GM23338 (cell line): ENCODE measurements around the gene FLYWCH1.

Experiments
- CREB1 ChIP-seq: fragments of 250-450 bp; sonication (Bioruptor Pico); IDR thresholded peaks from 2 replicates; pipeline ENCODE4 v1.5.0; 2020; ENCODE audit warnings: low read depth, mild to moderate bottlenecking, moderate library complexity
- EZH2 ChIP-seq: fragments of 200-600 bp; sonication (generic); IDR thresholded peaks from one replicate; pipeline ENCODE4 v1.8.0; 2017; ENCODE audit warnings: antibody characterized with exemption, mild to moderate bottlenecking, low read depth; ENCODE audit not compliant: unreplicated experiment
- EZH2phosphoT487 ChIP-seq: fragments of 200-600 bp; sonication (generic); IDR thresholded peaks from one replicate; pipeline ENCODE4 v1.8.1; 2018; ENCODE audit warnings: antibody characterized with exemption; ENCODE audit not compliant: unreplicated experiment
- JUNB ChIP-seq: IDR thresholded peaks from one replicate; pipeline ENCODE4 v1.6.1; 2016; ENCODE audit warnings: antibody characterized with exemption; ENCODE audit not compliant: unreplicated experiment
- NANOG ChIP-seq: IDR thresholded peaks from 2 replicates; pipeline ENCODE4 v1.6.1; 2016; ENCODE audit warnings: antibody characterized with exemption, borderline replicate concordance
- POLR2AphosphoS5 ChIP-seq: IDR thresholded peaks from 2 replicates; pipeline ENCODE4 v1.6.1; 2016; ENCODE audit warnings: antibody characterized with exemption, low read depth
- STAT1 ChIP-seq: IDR thresholded peaks from one replicate; pipeline ENCODE4 v1.6.1; 2016; ENCODE audit warnings: antibody characterized with exemption; ENCODE audit not compliant: unreplicated experiment
- ZNF114 ChIP-seq: fragments of 250-450 bp; sonication (Bioruptor Pico); IDR thresholded peaks from 2 replicates; pipeline ENCODE4 v1.5.0; 2020; ENCODE audit warnings: mild to moderate bottlenecking, moderate library complexity
- ZNF331 ChIP-seq: fragments of 250-450 bp; sonication (Bioruptor Pico); IDR thresholded peaks from 2 replicates; pipeline ENCODE4 v1.5.0; 2020; ENCODE audit warnings: low read depth, mild to moderate bottlenecking, moderate library complexity
- TF ChIP-seq, protein P1 (sequence below), 2 experiments: fragments of 200-600 bp in 1 of 2; sonication (generic) in 1 of 2; conservative IDR thresholded peaks; 2 replicates each; pipeline versions ENCODE4 v1.5.1 to v1.6.1; 2016 to 2017; ENCODE audit warnings: antibody characterized with exemption in 2 of 2, low read depth in 2 of 2, mild to moderate bottlenecking in 2 of 2, moderate library complexity in 1 of 2
- TF ChIP-seq, protein P2 (sequence below): IDR thresholded peaks from one replicate; pipeline ENCODE4 v1.6.1; 2018; ENCODE audit warnings: antibody characterized with exemption; ENCODE audit not compliant: unreplicated experiment
- TF ChIP-seq, protein P3 (sequence below): IDR thresholded peaks from 2 replicates; pipeline ENCODE4 v1.6.1; 2016; ENCODE audit warnings: antibody characterized with exemption
- TF ChIP-seq, protein P4 (sequence below): fragments of 250-450 bp; sonication (Bioruptor Pico); IDR thresholded peaks from 2 replicates; pipeline ENCODE4 v1.5.0; 2020; ENCODE audit warnings: mild to moderate bottlenecking, moderate library complexity

DNA sequence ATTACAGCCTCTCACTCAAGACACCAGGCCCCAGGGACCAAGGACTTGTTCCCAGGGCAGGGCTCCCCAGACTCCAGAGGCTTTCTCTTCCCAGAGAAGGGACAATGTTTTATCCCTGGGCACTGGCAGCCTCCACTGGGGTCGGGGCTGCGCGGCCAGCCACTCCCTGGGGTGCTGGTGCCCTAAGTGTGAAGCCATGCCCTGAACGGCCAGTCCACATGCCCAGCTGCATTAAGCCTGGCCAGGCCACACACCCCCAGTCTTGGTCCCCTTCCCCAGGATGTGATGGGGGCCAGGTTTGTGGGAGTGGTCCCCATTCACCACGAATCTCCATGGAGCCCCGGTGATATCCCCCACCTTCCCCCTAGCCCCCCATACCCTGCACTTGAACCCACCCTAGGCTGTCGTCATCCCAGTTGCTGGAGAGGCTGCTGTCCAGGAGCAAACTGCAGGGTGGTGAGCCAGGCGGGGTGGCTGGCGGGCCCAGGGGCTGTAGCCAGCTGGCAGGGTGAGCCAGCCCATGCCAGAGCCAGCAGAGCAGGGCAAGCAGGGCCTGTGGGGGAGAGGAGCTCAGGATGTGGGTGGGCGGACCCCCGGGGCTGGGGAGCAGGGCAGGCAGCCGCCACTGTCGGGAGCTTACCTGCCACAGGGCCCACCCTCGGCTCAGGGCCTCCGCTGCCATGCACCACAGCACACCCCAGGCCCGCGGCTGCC lies 62.0 kb downstream of the FLYWCH1 start:
- TF ChIP-seq JUNB (no peak), NANOG (no peak), EZH2 (no peak), EZH2phosphoT487 (no peak), CREB1 (CRISPR knock-in tag) (no peak), POLR2AphosphoS5 (no peak), ZNF114 (no peak), STAT1 (no peak), ZNF331 (CRISPR knock-in tag) (no peak)
- TF ChIP-seq, protein P1, sequence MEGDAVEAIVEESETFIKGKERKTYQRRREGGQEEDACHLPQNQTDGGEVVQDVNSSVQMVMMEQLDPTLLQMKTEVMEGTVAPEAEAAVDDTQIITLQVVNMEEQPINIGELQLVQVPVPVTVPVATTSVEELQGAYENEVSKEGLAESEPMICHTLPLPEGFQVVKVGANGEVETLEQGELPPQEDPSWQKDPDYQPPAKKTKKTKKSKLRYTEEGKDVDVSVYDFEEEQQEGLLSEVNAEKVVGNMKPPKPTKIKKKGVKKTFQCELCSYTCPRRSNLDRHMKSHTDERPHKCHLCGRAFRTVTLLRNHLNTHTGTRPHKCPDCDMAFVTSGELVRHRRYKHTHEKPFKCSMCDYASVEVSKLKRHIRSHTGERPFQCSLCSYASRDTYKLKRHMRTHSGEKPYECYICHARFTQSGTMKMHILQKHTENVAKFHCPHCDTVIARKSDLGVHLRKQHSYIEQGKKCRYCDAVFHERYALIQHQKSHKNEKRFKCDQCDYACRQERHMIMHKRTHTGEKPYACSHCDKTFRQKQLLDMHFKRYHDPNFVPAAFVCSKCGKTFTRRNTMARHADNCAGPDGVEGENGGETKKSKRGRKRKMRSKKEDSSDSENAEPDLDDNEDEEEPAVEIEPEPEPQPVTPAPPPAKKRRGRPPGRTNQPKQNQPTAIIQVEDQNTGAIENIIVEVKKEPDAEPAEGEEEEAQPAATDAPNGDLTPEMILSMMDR (conservative IDR thresholded peaks at IDR 0.05; ENCODE audit: low read depth in 2 of 2) = no peak
- TF ChIP-seq, protein P2, sequence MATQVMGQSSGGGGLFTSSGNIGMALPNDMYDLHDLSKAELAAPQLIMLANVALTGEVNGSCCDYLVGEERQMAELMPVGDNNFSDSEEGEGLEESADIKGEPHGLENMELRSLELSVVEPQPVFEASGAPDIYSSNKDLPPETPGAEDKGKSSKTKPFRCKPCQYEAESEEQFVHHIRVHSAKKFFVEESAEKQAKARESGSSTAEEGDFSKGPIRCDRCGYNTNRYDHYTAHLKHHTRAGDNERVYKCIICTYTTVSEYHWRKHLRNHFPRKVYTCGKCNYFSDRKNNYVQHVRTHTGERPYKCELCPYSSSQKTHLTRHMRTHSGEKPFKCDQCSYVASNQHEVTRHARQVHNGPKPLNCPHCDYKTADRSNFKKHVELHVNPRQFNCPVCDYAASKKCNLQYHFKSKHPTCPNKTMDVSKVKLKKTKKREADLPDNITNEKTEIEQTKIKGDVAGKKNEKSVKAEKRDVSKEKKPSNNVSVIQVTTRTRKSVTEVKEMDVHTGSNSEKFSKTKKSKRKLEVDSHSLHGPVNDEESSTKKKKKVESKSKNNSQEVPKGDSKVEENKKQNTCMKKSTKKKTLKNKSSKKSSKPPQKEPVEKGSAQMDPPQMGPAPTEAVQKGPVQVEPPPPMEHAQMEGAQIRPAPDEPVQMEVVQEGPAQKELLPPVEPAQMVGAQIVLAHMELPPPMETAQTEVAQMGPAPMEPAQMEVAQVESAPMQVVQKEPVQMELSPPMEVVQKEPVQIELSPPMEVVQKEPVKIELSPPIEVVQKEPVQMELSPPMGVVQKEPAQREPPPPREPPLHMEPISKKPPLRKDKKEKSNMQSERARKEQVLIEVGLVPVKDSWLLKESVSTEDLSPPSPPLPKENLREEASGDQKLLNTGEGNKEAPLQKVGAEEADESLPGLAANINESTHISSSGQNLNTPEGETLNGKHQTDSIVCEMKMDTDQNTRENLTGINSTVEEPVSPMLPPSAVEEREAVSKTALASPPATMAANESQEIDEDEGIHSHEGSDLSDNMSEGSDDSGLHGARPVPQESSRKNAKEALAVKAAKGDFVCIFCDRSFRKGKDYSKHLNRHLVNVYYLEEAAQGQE = no peak
- TF ChIP-seq, protein P3, sequence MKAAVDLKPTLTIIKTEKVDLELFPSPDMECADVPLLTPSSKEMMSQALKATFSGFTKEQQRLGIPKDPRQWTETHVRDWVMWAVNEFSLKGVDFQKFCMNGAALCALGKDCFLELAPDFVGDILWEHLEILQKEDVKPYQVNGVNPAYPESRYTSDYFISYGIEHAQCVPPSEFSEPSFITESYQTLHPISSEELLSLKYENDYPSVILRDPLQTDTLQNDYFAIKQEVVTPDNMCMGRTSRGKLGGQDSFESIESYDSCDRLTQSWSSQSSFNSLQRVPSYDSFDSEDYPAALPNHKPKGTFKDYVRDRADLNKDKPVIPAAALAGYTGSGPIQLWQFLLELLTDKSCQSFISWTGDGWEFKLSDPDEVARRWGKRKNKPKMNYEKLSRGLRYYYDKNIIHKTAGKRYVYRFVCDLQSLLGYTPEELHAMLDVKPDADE = no peak
- TF ChIP-seq, protein P4, sequence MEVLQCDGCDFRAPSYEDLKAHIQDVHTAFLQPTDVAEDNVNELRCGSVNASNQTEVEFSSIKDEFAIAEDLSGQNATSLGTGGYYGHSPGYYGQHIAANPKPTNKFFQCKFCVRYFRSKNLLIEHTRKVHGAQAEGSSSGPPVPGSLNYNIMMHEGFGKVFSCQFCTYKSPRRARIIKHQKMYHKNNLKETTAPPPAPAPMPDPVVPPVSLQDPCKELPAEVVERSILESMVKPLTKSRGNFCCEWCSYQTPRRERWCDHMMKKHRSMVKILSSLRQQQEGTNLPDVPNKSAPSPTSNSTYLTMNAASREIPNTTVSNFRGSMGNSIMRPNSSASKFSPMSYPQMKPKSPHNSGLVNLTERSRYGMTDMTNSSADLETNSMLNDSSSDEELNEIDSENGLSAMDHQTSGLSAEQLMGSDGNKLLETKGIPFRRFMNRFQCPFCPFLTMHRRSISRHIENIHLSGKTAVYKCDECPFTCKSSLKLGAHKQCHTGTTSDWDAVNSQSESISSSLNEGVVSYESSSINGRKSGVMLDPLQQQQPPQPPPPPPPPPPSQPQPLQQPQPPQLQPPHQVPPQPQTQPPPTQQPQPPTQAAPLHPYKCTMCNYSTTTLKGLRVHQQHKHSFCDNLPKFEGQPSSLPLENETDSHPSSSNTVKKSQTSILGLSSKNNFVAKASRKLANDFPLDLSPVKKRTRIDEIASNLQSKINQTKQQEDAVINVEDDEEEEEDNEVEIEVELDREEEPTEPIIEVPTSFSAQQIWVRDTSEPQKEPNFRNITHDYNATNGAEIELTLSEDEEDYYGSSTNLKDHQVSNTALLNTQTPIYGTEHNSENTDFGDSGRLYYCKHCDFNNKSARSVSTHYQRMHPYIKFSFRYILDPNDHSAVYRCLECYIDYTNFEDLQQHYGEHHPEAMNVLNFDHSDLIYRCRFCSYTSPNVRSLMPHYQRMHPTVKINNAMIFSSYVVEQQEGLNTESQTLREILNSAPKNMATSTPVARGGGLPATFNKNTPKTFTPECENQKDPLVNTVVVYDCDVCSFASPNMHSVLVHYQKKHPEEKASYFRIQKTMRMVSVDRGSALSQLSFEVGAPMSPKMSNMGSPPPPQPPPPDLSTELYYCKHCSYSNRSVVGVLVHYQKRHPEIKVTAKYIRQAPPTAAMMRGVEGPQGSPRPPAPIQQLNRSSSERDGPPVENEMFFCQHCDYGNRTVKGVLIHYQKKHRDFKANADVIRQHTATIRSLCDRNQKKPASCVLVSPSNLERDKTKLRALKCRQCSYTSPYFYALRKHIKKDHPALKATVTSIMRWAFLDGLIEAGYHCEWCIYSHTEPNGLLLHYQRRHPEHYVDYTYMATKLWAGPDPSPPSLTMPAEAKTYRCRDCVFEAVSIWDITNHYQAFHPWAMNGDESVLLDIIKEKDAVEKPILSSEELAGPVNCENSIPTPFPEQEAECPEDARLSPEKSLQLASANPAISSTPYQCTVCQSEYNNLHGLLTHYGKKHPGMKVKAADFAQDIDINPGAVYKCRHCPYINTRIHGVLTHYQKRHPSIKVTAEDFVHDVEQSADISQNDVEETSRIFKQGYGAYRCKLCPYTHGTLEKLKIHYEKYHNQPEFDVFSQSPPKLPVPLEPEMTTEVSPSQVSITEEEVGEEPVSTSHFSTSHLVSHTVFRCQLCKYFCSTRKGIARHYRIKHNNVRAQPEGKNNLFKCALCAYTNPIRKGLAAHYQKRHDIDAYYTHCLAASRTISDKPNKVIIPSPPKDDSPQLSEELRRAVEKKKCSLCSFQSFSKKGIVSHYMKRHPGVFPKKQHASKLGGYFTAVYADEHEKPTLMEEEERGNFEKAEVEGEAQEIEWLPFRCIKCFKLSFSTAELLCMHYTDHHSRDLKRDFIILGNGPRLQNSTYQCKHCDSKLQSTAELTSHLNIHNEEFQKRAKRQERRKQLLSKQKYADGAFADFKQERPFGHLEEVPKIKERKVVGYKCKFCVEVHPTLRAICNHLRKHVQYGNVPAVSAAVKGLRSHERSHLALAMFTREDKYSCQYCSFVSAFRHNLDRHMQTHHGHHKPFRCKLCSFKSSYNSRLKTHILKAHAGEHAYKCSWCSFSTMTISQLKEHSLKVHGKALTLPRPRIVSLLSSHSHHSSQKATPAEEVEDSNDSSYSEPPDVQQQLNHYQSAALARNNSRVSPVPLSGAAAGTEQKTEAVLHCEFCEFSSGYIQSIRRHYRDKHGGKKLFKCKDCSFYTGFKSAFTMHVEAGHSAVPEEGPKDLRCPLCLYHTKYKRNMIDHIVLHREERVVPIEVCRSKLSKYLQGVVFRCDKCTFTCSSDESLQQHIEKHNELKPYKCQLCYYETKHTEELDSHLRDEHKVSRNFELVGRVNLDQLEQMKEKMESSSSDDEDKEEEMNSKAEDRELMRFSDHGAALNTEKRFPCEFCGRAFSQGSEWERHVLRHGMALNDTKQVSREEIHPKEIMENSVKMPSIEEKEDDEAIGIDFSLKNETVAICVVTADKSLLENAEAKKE (CRISPR knock-in tag) = no peak
